H54 (cell line): ENCODE data around the gene DMAP1.

Source experiments
- DNase-seq: peaks from one replicate; pipeline ENCODE4 v3.0.0; 2011; ENCODE audit warnings: low spot score, mixed read lengths; ENCODE audit not compliant: insufficient read length
- FAIRE-seq: peaks from 3 replicates; lab custom pipeline; 2011; peaks lifted over from hg19 to GRCh38; lab: Jason Lieb, UNC
- POLR2A ChIP-seq: IDR thresholded peaks from 2 replicates; pipeline ENCODE4 v1.6.1; 2011; ENCODE audit warnings: low read depth, mild to moderate bottlenecking, low read length

Gene DMAP1

DNA sequence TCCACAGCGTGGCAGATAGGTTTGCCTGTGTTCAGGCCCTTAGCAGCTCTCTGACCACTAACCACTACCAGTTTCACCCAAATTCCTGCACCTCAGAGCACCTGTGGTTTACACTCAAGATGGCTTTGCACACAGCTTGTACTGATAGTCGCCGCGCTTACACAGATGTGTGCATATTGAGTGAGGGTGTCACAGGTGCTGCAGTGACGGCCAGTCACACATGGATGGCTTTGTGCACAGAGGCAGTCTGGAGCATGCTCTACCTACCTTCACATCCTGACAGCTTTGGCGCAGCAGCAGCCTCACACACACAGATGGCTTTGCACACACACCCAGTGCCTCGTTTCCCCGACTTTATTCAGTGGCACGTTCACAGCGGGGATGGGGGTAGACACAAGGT, 7.5 kb downstream of the DMAP1 start:
- DNase-seq (no peak), FAIRE-seq (no peak)
- TF ChIP-seq POLR2A: no peak

- no peak for FAIRE-seq
- no peak for DNase-seq
- TF ChIP-seq POLR2A: no peak
Measured at GRCh38 chr1:44221769-44222168, 8.5 kb downstream of the DMAP1 start.

- FAIRE-seq: no peak
- no peak for TF ChIP-seq POLR2A
- no peak for DNase-seq
Measured at GRCh38 chr1:44222397-44223186, 9.3 kb downstream of the DMAP1 start.

- DNase-seq (no peak), FAIRE-seq (no peak)
- TF ChIP-seq POLR2A: no peak
Measured at GRCh38 chr1:44223187-44223610, 9.9 kb downstream of the DMAP1 start.

- DNase-seq: no peak
- no peak for FAIRE-seq
- no peak for TF ChIP-seq POLR2A
Measured at GRCh38 chr1:44225761-44226160, 12.5 kb downstream of the DMAP1 start.

DNA sequence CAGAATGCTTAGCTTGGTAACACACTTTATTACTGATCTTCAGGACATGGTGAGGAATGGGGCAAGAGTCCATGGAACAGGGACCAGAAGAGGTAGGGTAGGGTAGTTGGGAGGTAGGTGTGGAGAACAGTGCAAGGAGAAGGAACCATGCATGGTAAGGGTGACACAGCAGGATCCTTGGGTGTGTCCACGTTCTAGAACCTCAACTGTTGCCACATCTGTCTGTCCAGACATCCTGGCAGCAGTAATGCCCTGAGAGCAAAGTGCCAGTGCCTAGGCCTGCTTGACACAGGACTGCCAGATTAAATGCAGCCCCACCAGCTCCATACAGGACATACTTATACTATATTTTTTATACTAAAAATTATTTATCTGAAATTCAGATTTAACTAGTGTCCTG, 13.9 kb downstream of the DMAP1 start:
- FAIRE-seq (no peak), DNase-seq (no peak)
- no peak for TF ChIP-seq POLR2A

GRCh38 chr1:44228218-44228617, 14.9 kb downstream of the DMAP1 start:
- no peak for TF ChIP-seq POLR2A
- DNase-seq (no peak), FAIRE-seq (no peak)

GRCh38 chr1:44229435-44230167, 16.3 kb downstream of the DMAP1 start:
- TF ChIP-seq POLR2A: no peak
- FAIRE-seq: no peak

DNA sequence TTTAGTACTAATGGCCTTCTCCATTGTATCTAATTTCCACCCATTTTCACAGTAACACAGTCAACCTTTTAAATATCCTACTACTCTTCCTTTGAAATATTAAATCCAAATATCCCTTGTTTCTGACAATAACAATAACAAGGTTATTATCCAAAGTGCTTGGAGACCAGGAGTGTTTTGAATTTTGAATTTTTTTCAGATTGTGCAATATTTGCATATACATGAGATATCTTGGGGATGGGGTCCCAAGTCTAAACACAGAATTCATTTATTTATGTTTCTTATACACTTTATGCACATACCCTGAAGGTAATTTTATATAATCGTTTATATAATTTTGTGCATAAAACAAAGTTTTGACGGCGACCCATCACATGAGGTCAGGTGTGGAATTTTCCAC, 17.5 kb downstream of the DMAP1 start:
- DNase-seq: no peak
- no peak for TF ChIP-seq POLR2A
- FAIRE-seq: no peak

More at GRCh38 chr1:44229435-44230167, 16.3 kb downstream of the DMAP1 start:
- no peak for DNase-seq

DNA sequence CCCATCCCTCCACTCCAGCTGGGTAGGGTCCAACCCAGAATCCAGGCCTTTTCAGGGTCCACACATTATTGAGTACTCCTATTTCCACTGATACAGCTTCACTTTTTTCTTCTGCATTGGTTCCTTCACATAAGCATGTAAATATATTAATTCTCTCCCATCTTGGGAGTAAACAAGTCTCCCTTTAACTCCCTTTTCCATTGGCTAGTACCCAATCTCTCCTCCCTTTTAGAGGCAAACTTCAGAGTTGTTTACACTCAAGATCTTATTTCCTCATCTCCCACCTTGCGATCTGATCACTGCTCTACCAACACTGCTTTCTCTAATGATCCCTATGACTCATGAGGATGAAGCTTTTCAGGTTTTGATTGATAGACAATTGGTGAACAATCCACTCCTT, 20.3 kb downstream of the DMAP1 start:
- no peak for TF ChIP-seq POLR2A
- DNase-seq (no peak), FAIRE-seq (no peak)

DNA sequence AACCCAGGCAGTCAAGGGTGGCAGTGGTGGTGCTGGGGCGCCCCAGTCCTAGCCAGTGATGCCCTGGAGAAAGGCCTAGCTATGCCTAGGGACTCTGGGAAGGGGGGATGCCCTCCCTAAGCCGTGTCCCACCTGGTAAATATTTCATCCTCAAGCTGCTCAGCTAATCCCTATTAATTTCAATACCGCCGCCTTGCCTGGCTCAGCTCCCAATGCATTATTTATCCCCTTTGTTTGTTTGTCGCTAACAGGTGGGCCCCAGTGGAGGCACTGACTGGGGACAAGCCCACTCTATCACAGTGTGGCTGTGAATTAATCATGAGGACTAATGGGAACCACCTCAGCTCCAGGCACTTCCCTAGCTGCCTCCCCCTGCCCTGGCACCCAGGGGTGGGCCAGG, 22.5 kb downstream of the DMAP1 start:
- TF ChIP-seq POLR2A: no peak
- FAIRE-seq (no peak), DNase-seq (no peak)

GRCh38 chr1:44236490-44237272, 23.4 kb downstream of the DMAP1 start:
- no peak for DNase-seq
- FAIRE-seq: no peak
- TF ChIP-seq POLR2A: no peak

DNA sequence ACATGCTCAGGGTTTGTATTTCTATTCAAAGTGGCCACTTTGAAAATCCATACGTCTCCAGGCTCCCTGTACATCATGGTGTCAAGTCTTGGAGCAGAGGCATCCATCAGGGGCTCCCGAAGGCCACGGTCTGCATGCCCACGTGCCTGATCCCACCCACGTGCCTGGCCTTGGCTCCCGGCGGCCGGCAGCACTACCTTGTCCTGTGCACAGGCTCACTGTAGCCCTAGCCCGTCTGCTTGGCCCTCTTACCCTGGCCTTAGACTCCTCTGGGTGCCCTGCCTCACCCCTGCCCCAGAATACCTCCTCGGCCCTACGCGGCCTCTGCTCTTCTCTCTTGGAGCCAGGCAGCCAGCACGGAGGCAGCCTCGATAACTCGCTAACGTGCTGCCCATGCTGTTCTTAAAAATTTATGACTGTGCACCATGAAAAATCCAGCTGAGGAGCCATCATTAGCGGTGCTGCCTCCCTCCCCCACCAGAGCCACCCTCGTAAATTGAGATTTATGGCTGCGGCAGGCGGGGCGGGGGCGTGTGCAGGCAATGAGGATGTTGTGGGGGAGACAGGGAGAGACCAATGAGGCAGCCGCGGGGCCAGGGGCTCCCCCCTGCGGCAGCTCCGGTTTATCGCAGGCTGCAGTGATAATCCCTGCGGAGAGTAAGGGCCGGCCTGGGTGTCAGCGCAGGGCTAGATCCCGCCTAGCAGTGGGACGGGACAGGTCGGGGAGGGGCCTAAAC, 24.6 kb downstream of the DMAP1 start:
- FAIRE-seq (no peak), DNase-seq (no peak)
- TF ChIP-seq POLR2A: no peak
